Skin epidermis (tissue), 12 donors: ENCODE measurements around the gene KLF1.
"Not testable (repeated sequence)": the region's sequence is repeated elsewhere in the genome, so short reads cannot be mapped to it uniquely, and the experiment has no call there.

ENCODE experiments used
- H3K27ac ChIP-seq, 21 experiments: fragments of 200-600 bp; sonication (generic) in 11 of 21; one replicate each; pipeline ENCODE4 v1.5.0; 2020; ENCODE audit warnings: mild to moderate bottlenecking in 3 of 21, inconsistent platforms in 2 of 21, moderate library complexity in 2 of 21
- H3K4me3 ChIP-seq, 7 experiments: fragments of 200-600 bp; sonication (generic) in 2 of 7; one replicate each; pipeline ENCODE4 v1.5.0; 2020; ENCODE audit warnings: inconsistent platforms in 2 of 7, mild to moderate bottlenecking in 2 of 7, moderate library complexity in 1 of 7

Gene KLF1

DNA sequence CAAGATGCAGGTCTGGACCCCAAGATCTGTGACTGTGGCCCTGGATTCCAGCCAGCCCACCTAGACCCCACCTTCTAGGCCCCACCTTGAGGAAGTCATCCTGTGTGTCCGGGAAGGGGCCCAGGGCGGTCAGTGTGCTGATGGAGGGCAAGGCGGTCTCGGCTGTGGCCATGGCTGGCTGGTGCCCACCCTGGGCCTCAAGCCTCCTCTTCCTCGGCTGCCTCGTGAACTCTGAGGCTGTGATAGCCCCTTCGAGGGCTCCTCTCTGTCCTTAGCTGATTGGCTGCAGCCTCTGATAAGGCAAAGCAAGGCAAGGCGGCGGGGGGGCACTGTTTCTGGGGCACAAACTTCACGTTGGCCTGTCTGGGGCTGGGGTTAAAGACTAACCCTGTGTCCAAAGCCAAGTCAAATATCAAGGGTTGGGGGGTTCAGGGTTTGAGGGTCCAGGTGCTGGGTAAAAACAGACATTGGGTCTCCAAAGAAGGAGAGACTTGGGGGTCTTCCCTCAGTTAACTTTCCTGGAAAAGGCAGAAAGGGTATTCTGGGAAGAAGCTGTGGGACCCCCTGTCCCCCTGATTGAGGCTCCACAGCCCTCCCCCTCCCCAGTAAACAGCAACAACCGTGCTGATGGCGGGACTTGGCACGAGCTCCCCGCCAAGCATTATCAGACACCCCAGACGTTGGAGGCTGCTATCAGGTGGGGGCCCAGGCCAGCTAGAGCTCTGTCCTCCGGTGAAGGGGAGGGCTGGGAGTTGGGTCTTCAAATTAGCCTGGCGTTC is at the start of gene KLF1:
Gene KLF1, minus strand, starts transcription at position 233 of the 779 bp plus-strand sequence. Its CDS starts 61 bp downstream, at position 172.
- peak within 1 kb of the TSS in 3 of 21 experiments; percentile 46 to 47 (median 46) for H3K27ac ChIP-seq
- peak within 1 kb of the TSS in 5 of 7 experiments; percentile 13 to 47 (median 34) for H3K4me3 ChIP-seq

DNA sequence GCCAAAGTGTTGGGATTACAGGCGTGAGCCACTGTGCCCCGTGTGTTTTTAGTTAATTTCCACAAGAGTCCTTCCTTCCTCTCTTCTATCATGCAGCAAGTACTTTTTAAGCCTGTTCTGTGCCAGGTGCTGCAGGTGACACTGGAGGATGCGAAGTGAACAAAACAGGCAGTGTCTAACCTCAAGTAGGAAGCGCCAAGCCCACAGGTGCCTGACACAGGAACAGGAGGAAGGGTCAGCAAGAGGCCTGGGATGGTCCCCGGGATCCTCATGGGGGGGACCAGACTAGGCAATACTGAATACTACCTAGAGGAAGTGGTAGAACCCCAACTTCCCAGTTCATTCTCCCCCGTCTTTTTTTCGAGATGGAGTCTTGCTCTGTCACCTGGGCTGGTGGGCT is 49.6 kb upstream of the KLF1 start:
- peak overlapping the region in 6 of 21 experiments; percentile 15 to 95 (median 58) for H3K27ac ChIP-seq

DNA sequence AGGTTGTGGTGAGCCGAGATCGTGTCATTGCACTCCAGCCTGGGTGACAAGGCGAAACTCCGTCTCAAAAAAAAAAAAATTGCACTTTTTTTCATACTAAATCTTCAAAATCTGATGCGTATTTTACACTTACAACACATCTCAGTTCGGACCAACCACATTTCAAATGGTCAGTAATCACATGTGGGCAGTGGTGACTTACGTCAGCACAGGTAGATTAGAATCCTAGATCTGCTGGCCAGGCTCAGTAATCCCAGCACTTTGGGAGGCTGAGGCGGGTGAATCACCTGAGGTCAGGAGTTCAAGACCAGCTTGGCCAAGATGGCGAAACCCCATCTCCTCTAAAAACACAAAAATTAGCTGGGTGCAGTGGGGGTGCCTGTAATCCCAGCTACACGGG is 48.1 kb upstream of the KLF1 start:
- Histone ChIP-seq H3K4me3 (no peak overlapping the region), H3K27ac (no peak overlapping the region)

More for the DNA sequence above, 49.6 kb upstream of the KLF1 start:
- no peak overlapping the region for H3K4me3 ChIP-seq

DNA sequence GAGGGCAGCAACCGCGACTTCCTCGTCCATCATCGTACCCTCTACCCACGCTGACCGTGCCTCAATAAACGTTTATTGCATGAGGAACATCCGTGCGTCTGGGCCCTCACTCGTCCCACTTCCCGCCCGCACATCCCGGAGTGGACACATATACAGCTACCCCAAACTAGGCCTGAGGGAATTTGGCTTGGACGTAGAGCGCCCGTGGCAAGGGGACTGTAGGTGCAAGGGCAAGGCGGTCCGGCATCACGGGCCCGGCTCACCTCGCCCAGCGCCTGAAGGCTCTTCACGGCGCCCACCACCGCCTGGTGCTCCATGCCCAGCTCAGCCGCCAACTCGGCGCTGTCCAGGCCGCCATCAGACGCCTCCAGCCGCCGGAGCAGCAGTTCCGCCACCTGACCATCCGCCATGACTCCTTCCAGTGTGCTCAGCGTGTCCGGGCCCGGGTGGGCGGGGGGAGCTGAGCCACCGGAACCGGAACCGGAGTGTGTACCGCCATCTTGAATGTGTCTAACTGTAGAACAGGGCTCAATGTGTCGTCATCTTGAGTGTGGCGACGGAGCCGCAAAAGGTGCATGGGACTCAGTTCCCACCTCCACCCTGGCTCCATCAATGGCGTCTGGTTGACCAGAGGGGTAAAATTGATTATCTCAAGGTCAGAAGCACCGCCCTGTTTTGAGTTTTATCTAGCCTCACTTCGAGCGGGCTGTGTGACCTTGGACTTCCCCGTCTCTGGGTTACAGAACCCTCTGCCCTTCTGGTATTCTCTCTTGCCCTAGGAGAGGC is 46.5 kb upstream of the KLF1 start, which contains the start of gene FARSA:
Gene FARSA, minus strand, starts transcription at position 425 of the 786 bp plus-strand sequence. Its CDS starts 15 bp downstream, at position 410.
- H3K4me3 ChIP-seq, result peak within 1 kb of the TSS; percentile 66 to 98 (median 87)
- H3K27ac ChIP-seq, result peak within 1 kb of the TSS; percentile 68 to 95 (median 84)

DNA sequence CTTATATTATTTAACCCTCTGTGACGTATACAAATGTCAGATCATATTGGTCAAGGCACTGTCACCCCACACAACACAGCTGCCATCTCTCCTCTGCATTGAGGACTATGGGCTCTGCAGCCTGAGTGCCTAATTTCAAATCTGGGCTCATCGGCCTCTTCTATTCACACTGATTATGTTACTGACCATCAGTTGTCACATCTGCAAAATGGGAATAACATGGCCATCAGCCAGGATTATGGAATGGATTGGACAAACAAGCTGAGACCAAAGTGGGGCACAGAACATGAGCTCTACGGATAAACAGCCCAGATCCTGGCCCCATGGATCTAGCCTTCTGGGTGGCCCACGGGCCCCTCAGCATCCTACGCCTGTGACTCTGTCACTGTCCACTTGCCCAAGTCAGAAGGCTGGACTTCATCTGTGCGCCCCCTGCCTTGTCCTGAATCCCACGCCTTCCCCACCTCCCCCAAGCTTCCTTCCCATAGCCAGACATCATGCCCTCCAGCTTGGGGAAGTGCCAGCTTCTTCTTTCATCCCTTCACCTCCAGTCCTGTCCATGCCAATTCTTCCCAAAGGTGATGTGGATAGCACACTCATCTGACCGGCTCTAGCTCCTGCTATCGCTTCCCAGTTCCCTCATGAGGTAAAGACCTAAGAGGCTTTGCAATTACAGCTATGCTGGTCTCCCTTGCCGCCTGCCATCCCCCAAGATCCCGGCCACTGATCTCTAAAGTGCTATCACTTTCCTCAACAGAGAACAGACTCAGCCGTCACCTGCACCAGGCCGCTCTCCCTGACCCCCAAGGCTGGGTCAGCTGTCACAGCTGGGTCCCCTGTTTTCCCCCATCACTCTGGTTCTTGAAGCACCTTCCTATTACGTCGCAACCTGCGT is 45.6 kb upstream of the KLF1 start:
- Histone ChIP-seq H3K4me3 (peak overlapping the region; percentile 66 to 98 (median 87)), H3K27ac (peak overlapping the region in 20 of 21 experiments; percentile 68 to 95 (median 85))

DNA sequence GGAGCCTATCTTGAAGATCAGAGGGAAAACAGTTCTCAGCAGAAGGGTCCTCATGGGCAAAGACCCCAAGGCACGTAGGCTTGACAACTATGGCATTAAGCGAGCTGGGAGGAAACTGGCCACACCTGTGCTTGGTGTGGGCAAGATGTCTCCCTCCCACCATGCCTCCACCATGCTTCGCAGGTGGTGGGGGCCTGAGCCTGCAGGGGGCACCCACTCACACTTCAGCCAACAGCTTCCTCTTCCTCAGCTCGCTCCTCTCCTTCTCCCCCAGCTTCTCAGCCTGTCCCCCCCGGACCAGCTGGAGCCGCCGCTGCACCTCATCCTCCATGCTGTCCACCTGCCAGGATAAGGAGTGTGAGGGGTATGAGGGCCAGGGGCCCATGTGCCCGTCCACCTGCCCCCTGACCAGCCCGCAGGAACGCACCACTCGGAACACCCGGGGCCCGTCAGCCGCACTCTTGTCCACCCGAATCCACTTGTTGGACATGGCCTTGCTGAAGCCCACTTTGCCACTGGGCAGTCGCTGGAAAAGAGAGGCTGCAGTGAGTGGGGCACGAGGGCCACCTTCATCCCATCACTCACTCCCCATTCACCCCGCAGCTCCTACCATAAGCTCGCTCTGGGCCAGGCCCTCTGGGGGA is 43.1 kb upstream of the KLF1 start:
- Histone ChIP-seq H3K4me3 (no peak overlapping the region), H3K27ac (no peak overlapping the region)

DNA sequence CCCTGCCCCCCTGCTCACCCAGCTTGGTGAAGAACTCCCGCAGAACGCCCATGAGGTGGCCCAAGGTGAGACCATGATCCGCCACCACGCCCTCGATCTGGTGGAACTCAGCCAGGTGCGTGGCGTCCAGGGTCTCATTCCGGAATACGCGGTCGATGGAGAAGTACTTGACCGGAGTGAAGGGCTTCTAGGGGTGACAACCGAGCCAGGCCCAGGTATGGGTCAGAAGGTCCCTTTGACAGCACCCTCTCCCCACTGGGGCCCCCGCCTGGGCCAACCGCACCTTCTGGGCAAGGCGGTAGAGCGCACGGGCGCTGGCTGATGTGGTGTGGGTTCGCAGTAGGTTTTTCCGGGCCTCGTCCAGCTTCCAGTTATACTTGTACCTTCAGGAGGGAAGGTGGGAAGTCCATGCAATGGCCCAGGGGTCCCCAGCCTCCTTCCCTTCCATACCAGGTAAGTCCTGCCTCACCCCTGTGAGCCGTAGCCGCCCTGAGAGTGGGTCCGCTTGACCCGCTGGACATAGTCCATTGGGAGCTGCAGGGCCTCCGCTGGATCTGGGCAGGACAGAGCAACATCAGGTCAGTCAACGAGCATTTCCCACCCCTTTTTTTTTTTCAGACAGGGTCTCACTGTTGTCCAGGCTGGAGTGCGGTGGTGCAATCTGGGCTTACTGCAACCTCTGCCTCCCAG is 37.8 kb upstream of the KLF1 start:
- no peak overlapping the region for H3K4me3 ChIP-seq
- H3K27ac ChIP-seq, result no peak overlapping the region

DNA sequence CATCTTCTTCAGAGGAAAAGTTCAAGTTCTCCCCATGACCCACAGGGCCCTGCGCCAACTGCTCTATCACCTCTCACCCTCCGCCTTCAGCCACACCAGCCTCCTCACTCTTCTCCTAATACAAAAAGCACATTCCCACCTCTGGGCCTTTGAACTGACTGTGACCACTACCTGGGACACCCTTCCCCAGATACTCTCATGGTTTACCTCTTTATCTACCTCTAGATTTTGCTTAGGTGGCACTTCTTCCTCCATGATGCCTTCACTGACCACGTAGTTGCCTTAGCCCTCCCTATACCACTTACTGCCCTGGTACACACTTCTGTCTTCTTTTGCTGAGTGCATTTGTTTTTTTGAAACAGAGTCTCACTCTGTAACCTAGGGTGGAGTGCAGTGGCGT is 36.0 kb upstream of the KLF1 start:
- Histone ChIP-seq H3K27ac (no peak overlapping the region), H3K4me3 (no peak overlapping the region)

DNA sequence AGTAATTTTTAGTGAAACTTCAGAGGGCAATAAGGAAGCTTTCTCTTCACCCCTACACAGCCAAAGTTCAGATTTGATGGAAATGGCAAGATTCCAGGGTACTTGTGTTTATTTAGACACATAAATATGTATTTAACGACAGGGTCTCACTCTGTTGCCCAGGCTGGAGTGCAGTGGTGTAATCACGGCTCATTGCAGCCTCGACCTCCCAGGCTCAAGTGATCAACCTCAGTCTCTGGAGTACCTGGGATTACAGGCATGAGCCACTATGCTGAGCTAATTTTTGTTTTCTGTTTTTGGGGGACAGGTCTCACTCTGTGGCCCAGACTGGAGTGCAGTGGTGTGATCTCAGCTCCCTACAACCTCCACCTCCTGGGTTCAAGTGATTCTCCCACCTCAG is 34.0 kb upstream of the KLF1 start:
- H3K27ac ChIP-seq, result no peak overlapping the region

DNA sequence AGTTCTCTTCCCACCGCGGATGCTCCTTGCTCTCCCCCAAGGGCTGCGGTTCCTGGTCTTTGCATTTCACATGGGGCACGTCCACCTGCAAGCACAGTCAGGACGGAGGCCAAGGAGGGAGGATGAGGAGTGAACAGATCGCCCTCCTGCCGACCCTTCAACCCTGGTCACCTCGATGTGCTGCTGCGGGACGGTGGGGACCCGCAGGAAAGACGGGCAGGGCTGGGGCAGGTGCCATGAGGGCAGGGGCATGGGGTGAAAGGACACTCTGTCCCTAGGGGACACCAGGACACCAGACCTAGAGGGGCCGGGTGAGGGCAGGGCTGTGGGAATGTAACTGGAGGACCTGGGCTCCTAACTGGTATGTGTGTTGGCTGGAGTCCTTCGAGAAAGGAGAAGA is 31.3 kb upstream of the KLF1 start:
- H3K27ac ChIP-seq, result no peak overlapping the region
- H3K4me3 ChIP-seq, result no peak overlapping the region

More for the DNA sequence above, 34.0 kb upstream of the KLF1 start:
- H3K4me3 ChIP-seq, result no peak overlapping the region

DNA sequence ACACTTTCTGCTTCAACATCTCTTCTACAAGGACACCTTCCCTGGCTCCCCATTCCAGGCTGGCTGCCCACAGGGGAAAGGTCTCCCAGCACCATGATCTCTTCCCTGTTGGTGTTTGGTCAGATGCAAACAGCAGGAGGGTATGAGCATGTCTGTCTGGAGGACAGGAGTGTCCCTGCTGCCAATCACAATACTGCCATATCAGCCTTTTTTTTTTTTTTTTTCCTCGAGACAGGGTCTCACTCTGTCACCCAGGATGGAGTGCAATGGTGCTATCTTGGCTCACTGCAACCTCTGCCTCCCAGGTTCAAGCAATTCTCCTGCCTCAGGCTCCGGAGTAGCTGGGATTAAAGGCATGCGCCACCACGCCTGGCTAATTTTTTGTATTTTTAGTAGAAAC is 28.9 kb upstream of the KLF1 start:
- not testable (repeated sequence) for H3K27ac ChIP-seq, H3K4me3 ChIP-seq

DNA sequence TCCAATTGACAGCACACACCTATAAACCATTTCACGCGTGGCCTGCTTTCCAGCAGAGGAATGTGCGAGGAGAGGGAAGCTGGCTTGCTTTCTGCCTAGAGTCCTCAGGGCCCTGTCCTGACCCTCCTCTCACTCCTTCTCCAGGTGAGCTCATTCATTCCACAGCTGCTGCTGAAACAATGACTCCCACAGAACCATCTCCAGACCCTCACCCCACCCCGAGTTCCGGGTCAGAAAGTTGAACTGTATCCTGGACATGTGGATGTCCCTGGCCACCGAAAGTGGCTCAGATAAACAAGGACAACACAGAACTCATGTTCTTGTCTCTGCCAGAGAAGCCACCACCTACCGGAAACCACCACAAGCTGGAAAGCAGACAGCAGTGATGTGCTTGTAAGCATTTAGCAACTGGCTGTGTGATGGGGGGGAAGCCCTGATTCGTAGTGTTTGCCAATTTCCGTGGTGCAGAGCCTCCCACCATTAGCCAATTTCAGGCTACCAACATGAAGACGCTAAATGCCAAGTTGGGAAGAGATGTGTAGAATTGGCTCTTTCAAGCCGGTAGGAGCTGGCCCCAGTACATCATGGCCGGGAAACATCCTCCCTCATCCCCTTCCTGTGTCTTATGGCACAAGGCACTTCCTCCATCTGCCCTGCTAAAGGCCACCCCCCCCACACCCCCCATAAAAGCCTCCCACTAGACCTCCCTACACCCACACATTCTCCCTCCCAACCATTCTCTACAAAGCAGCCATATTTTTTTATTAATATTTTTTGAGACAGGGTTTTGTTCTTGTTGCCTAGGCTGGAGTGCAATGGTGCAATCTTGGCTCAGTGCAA is 27.1 kb upstream of the KLF1 start:
- Histone ChIP-seq H3K4me3 (no peak overlapping the region), H3K27ac (peak overlapping the region in 19 of 21 experiments; percentile 34 to 84 (median 64))

DNA sequence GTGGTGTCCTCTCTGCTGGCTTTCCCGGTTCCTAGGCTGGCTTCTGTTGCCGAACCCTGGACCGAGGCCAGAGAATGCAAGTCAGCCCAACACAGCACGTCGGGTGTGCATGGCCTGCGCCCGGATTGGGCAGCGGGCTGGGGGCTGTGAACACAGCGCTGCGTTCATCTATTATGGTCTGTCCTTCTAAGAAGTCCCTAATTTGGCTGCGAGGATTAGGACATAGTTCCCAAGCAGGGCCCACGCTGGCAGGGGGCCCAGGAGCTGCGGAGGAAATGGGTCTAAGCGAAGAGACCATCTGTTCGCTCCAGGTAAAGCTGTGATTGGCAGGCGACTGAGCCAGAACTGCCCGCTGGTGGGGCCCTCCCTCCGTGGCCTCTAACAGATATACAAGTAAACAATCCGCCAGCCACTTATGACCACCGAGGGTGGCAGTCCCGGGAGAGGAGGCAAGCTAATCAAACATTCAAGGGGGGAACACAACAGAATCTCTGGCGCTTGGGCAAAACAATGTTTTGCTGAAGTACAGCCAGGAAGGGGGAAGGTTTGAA is 26.1 kb upstream of the KLF1 start:
- peak overlapping the region in 19 of 21 experiments; percentile 44 to 84 (median 64) for H3K27ac ChIP-seq
- H3K4me3 ChIP-seq, result peak overlapping the region in 1 of 7 experiments; percentile 1

DNA sequence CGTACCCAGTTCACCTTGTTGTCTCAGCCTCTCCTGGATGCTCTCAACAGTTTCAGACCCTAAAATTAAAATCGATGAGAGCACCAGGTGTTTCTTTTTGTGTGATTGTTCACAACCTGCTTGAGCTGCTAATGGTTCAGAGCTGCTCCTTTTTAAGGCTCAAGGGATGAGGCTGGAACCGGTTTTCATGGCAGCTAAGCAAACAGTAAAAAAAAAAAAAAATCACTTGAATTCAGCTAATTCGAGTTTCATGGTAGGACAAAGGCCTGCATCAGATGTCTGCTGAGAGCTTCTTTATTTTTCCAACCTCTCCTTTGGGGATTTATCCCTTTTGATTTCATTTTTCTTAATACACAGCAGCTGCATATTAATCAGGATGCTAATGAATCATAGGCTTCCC is 25.6 kb upstream of the KLF1 start:
- Histone ChIP-seq H3K4me3 (no peak overlapping the region), H3K27ac (peak overlapping the region in 16 of 21 experiments; percentile 29 to 84 (median 68))

DNA sequence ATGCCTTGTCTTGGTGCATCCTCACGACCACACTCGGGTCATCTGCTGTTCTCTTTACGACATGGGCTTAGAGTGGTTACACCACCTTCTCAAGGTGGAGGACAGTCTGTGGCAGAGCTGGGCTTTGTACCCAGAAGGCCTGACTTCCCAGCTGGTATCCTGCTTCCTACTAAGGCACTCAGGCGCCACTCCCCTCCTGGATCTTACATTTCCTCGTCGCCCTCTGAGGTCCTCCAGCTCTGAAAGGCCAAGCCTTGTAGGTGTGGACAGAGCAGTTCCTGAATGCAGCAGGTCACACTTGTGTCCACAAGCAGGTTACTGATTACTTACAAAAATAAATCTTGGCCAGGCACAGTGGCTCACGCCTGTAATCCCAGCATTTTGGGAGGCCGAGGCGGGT is 20.2 kb upstream of the KLF1 start:
- Histone ChIP-seq H3K4me3 (no peak overlapping the region), H3K27ac (no peak overlapping the region)

DNA sequence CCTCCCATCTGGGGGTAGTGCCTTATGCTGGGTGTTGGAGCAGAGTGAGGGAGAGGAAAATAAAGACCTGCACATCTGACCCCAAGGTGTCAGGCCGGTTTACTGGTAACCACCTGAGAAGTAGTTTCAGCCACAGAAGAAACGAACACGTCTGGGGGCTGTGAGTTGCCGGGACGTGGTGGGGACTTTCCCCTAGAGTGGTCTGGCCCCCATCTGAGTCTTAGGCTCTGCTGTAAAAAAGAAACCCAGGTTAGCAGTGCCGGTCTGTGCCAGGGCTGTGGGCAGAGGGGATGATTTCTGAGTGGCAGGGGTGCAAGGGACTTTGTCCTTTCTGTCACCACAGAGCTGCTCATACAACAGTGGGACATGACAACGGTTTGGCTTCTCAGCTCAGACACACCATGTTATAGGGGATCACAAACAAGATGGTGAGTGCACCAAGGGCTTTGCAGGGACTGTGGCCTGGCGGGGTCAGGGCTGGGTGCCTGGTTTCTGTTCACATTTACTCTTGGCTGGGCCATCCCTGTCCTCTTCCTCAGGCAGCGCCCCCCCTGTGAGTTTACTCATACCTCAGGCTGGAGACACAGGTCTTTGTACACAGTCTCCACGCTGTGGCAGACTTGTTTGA is 13.0 kb upstream of the KLF1 start:
- Histone ChIP-seq H3K4me3 (no peak overlapping the region), H3K27ac (no peak overlapping the region)

DNA sequence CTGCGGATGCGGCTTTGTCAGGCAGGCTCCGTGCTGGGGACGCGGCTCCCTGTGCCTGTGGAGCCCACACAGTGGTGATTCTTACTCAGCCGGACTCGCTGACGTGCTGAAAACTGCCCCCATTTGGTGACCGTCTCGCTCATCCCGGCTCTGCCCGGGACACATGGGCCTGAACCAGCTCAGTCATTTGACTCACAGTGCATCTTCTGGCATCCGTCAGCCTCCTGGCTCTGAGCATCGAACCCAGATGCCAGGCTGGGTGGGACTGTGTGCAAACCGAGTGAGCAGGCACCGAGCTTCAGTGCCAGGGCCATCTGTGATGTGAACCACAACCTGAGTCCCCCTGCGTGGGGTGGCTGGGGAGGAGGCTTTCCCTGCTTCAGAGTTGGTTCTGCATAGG is 9.5 kb upstream of the KLF1 start:
- Histone ChIP-seq H3K4me3 (no peak overlapping the region), H3K27ac (no peak overlapping the region)
